ENCODE measurements around the gene SSC5D.

The SSC5D gene

DNA sequence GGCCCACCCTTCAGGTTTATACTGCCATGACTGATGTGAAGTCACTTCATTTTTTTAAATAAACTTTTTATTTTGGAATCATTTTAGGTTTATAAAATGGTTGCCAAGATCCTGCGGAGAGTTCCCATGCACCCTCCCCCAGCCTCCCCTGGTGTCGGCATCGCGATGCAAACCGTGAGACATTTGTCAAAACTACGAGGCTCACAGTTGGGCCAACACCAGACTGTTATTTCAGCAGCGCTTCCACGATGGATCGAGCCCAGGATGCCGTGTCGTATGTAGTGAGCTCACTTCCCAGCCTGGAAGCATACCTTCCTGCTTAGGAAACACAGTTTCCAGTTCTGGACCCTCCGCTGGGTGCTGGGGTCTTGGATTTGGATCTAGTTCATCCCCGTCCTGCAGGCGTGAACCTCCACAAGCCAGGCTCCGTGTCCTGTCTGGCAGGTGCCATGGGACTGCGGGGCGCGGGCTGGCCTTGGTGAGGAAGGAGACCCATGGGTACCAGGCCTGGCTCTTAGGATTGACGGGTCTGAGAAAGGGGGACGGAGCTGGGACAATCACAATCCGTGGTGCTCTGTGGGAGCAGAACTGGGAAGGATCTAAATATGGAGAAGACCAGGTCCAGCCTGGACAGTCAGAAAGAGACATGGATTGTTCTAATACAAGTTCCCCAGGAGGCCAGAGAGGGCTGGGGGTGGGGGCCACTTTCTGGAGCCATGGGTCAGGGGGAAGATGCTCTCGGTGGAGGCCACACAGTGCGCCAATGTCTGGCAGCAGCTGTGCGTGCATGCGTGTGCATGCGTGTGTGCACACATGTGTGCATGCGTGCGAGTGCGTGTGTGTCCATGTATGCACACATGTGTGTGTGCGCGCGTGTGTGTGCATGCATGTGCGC lies 51.1 kb downstream of the SSC5D start:
- DNase-seq, result no peak

DNA sequence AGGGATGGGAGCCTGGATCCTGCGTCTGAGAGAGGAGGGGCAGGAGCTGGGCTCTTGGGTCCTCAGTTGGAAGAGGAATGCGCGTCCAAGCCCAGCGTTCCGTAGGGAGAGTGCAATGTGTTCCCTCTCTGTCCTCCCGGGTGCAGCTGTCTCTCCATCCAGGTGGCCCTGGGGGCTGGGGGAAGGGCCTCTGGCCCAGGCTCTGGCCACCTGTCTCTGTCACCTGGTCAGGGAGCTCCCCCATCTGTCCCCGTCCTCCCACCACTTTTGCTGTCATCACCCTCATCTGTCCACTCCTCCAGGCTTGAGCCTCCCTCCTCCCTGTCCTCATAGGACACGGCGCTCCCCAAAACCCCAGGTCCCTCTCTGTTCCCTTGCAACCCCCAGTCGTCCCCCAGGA lies 52.4 kb downstream of the SSC5D start:
- DNase-seq, result no peak

DNA sequence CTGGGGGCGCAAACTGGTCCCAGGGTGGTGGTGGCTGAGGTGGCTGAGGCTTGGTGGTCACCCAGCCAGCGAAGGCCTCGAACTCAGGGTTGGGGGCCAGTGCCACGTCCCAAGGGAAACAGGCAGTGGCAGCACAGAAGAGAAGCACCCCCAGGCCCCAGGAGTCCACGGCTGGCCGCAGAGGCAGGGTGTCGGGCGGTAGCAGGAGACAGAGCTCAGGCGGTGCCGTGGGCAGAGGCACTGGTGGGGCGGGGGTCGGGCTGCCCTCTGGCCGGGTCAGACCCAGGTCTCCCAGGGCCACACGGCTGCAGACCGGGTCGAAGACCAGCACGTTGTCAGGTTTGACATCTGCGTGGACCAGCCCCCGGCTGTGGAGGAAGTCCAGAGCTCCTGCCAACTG lies 52.9 kb downstream of the SSC5D start:
- DNase-seq, result no peak

DNA sequence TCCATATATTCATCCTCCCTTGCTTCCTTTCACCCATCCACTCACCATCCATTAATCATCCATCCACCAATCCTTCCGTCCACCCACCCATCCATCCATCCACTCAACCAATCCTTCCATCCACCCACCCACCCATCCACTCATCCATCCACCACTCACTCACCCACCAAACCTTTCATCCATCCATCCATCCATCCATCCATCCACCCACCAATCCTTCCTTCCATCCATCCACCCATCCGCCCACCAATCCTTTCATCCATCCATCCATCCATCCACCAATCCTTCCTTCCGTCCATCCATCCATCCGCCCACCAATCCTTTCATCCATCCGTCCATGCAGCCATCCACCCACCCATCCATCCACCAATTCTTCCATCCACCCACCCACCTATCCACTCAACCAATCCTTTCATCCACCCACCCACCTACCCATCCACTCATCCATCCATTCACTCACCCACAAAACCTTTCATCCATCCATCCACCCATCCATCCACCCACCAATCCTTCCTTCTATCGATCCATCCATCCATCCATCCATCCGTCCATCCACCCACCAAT lies 54.1 kb downstream of the SSC5D start:
- no peak for DNase-seq

DNA sequence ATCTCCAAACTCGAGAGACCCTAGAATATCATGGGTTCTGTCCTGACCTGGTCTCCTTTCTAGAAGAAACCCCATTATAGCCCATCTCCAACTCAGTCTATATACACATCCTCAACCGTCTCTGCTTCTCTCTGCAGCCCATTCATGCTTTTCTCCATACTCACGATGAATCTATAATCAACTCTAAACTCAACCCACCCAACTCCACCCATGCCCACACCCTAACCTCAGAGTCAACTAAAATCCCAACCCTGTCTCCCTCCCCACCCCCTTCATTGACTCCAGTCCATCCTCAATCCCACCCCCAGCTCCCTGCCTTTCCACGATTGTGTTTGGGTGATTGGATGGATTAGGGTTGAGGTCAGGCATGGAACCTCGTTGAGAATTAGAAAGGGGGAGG lies 55.3 kb downstream of the SSC5D start:
- DNase-seq, result no peak

DNA sequence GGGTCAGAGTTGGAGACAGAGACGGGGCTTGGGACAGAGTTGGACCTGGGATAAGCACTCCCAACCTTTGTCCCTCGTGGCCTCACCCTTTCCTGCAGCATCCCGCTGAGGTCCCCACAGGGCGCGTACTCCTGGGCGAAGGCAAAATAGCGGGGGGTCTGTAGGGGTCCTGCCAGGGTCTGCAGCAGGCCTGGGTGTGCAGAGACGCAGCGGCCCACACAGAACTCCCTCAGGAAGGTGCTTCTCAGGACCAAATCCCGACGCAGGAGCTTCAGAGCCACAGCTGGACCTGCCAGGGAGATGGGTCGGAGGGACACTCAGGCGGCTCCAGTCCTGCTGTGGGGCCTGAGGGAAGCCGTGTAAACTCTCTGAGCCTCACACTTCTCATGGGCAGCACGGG lies 55.8 kb downstream of the SSC5D start:
- DNase-seq, result no peak

DNA sequence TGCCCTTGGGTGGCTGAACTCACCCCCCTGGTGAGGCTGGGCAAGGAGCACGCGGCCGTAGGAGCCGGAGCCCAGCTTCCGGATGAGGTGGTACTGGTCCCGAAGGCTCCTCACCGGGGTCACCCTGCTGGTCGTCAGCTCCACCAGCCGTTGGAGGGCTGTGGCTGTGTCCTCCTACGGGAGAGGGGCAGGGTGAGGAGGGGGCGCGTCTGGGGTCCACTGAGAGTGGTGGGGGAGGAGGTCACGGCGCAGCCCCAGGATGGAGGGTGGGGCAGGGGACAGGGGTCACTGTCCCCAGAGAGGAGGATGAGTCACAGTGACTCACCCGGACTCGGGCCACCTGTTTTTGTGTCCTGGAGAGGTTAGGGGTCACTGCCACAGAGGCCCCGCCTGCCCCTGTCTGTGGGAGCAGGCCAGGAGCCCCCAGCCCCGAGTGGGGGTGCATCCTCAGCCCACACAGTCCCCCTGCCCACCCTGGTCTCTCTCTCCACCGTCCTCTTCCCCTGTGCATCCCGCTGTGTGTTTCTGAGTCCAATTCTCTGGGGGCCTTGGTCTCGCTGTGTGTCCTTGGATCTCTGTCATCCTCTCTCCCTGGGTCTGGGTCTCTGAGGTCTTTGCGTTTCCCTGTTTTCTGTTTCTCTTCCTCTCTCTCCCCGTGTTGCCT lies 56.7 kb downstream of the SSC5D start:
- DNase-seq, result no peak

DNA sequence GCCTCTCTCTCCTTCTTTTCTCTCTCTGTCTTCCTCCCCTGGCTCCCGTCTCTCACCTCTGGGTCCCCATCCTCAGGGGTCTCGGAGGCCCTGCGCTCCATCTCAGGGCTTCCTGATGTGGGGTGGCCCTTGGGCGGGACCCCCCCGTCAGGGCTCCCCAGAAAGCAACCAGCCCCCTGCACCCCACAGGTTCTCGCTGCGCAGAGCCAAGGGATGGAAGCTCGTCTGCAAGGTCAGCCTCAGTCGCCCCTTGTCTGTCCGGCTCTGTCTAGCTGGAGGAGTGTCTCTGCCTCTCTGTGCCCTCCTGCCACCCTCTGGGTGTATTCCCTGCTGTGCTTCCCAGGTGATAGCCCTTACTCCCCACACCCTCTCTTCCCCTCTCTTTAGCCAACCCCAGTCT lies 57.2 kb downstream of the SSC5D start, which contains the start of gene SBK3:
Gene SBK3, minus strand, starts transcription at position 101 of the 400 bp plus-strand sequence. Its CDS starts 0 bp downstream, at position 101.
- no peak for DNase-seq

DNA sequence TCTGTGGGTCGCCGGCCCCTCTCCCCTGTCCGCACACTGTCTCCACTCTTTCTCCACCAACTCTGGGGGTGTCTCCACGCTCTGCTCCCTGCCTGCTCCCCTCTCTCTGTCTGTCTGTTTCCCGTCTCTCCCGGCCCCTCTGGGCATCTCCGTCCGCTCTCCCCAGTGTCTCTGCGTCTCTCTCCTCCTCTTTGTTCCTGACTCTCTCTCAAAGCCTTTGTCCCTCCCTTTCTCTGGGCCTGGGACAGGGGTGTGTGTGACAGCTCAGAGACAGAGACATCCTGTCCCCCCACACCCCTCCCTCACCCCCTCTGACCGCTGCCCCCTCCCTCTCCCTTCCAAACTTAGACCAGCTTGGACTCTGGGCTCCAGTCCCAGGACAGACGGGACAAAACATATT lies 57.8 kb downstream of the SSC5D start:
- no peak for DNase-seq

DNA sequence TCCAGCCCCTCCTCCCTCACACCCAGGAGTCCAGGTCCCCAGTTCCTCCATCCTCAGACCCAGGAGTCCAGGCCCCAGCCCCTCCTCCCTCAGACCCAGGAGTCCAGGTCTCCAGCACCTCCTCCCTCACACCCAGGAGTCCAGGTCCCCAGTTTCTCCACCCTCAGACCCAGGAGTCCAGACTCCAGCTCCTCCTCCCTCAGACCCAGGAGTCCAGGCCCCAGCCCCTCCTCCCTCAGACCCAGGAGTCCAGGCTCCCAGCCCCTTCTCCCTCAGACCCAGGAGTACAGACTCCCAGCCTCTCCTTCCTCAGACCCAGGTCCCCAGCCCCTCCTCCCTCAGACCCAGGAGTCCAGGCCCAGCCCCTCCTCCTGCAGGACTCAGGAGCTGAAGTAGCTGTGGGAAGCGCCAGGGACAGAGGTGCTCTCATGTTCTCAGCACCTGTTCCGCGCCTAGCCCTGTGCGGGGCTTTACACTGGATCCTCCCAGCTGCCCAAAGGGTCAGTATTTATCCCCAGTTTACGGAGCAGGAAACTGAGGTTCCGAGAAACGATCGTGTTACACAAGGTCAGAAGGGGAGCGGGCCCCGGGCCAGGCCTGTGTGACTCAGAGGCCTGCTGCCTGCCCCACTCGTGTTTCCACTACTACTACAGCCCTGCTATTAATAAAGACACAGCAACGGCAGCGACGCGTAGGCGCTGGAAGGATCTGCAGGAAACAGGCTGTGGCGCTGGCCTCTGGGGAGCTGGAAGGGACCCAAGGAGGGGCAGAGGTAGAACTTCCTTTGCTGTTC lies 58.8 kb downstream of the SSC5D start:
- DNase-seq, result no peak

DNA sequence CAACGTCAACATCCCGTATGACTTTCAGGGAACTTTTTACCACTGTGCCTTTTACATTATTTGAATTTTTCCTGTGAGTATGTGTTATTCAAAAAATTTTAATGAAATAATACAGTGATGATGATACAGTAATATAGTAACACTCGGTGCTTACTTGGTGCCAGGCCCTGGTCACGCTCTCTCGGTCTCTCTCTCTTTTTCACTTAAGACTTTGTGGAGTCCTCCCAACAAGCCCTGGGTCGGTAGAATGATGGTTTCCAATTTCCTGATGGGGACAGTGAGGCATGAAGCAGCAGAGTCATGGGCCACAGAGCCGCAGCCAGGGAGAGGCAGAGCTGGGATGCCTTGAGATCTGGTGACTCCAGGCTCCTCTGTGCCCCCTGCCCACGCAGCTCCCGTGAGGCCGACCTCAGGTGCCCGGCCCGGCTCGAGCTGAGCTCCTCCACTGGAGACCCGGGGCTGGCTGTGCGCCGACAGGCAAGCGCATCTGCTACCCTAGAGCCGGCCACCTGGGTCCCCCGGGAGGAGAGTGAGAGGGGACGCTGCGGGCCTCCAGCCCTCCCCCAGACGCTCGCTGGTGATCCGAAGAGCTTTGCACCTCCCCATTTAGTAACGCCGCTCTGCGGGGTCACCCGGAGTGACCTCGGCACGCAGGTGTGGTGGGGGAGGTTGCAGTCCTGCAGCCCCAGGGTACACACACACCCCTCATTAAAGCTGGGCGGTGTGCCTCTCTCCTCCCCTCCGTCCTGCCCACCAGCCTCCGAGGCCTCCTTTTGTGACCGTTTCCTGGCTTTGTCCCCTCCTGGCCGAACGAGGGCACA lies 61.5 kb downstream of the SSC5D start:
- no peak for DNase-seq

DNA sequence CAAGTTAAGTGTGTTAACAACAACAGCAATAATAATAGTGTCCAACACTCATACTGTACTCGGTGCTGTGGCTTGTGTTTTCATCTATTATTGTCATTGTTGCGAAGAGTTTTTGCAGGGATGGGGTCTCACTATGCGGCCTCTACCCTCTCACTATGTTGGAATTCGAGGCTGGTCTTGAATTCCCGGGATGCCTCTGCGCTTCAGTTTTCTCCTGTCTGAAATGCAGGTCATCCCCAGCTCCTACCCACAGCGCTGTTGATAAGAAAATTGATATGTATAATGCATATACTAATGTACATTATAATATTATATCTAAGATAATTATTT lies 62.0 kb downstream of the SSC5D start:
- no peak for DNase-seq

DNA sequence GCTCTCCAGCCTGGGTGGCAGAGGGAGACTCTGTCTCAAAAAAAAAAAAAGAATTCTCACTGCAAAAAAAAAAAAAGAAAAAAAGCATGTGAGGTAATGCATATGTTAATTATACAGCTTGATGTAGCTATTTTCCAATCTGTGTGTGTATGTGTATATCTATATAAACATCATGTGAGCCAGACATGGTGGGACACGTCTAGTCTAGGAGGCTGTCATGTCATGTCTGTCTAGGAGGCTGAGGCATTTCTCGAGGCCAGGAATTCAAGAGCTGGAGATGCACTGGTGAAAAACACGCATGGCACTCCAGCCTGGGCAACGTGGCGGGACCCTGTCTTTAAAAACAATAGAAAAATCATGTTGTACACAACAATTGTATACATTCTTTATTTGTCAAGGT lies 64.0 kb downstream of the SSC5D start:
- DNase-seq, result no peak

DNA sequence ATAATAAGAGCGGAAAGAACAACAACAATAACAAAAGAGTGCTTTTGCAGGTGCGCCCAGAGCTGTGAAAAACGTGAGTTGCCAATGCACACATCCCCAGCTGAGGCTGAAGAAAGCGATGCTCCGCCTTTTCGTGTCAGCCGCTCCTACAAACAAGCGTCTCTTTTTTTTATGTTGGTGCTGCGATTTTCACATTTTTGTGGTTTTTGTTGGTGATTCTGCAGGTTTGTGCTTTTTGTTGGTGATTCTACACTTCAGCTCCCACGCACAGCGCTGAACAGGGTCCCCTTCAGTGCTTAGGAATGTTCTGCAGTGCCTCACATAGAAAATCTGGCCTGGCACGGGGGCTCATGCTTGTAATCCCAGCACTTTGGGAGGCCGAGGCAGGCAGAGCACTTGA lies 64.4 kb downstream of the SSC5D start:
- DNase-seq, result no peak

DNA sequence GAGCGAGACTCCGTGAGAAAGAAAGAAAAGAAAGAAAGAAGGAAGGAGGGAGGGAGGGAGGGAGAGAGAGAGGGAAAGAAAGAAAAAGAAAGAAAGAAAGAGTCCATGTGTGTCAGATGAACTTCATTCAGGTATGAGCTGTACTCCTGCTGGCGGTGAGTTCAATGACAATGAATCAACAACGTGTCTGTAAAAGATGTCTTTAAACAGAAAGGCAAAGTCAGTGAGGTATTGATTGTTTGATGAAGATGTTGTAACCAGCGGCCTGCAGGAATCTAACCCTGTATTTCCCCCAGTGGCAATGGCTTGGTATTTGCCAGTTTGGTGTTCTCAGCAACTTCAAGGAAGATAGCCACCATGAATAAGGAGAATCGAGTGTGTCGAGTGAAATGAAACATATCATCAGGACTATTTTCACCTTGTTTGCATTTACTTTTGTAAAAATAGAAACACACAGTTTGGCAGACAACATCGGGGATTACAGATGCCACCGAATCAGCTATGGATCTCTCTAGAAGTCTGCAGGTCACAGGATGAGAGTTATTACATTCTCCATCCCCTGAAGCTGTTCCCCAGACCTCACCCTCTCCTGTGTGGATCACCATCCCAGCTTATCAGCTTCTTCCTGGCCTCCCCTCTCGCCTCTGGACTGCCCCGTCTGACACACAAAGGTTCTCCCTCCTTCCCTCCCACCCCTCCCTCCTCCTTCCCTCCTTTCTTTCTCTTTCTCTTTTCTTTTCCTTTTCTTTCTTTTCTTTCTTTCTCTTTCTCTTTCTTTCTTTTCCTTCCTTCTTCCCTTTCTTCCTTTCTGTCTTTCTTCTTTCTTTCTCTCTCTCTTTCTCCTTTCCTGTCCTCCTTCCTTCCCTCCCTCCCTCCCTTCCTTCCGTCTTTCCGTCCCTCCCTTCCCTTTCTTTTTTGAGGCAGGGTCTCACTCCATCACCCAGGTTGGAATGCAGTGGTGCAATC lies 65.3 kb downstream of the SSC5D start:
- DNase-seq, result no peak

DNA sequence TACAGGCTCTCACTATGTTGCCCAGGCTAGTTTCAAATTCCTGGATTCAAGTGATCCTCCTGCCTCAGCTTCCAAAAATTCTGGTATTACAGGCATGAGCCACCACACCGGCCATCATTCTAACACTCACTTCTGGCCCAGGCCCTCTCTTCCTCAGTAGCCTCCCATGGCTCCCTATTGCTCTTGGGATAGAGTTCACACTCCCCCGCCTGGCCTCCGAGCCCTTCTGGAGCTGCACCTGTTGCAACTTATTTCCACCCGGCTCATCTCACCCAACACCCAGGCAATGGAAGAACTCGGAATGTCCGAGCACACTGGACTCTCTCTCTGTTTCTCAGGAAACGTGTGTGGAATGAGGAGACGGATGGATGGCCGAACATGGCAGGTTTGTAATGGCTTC lies 66.1 kb downstream of the SSC5D start:
- no peak for DNase-seq

DNA sequence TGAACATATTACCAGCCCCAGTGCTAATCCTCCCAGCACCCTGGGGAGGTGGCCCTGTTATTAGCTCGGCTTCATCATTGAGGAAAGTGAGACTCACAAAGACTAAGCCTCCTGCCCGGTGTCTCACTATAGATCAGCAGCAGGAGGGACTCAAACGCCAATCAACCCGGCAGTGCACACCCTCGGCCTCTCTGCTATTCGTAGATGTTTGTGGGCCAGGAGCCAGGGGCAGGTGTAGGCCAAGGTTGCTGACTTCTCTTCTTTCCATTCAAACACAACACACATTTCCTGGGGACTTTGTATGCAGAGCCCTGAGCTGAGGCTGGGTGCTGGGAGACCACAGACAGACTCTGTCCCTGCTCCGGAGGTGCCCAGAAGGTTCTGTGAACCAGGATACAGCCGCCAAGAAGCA lies 66.5 kb downstream of the SSC5D start:
- no peak for DNase-seq

DNA sequence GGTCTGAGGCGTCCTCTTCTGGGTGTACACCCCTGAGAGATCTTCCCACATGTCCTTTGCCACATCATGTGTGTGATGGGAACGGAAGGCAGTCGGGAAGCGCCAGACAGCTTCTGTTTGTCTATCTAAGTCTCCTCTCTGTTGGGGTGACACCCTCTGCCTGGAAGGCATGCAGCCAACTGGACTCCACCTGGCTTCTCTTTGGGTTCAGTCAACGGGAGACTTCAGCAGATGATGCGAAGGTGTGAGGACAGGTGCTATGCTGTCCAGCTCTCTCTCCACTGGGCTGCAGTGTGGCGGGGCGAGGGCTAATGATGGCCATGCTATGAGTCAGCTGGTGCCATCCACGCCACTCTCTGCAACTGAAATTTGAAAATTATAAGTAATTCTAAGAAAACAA lies 71.4 kb downstream of the SSC5D start:
- DNase-seq, result no peak

DNA sequence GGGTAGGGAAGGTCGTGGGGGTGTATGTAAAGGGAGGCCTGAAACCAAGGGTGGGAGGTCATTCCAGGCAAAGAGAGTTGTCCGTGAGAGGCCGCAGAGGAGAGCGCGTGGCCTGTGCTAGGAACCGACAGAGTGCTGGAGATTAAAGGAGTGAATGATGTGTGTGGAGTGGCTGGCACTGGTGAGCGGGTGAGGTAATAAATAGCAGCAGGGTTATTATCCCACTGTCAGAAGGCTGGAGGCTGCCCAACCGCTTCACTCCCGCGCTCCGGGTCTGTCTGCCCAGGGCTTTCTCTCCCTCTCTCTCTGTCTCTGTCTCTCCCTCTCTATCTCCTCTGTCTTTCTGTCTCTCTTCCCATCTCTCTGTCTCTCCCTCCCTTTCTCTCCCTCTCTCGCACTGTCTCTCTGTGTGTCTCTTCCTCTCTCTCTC lies 75.0 kb downstream of the SSC5D start:
- no peak for DNase-seq

DNA sequence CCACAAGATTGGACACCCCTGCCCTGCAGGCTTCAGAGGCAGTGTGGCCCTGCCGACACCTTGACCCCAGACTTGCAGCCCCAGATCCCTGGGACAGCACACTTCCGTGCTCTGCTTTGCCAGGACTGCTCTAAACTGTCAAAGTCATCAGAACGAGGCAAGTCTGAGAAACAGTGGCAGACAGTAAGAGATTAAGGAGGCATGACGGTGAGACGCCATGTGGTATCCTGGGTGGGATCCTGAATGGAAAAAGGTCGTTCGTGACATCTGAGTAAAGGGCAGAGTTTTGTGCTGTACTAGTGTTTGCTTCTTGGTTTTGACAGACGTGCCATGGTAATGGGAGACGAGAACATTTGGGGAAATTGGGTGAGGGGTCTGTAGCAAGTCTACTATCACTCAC lies 78.6 kb downstream of the SSC5D start:
- no peak for DNase-seq

DNA sequence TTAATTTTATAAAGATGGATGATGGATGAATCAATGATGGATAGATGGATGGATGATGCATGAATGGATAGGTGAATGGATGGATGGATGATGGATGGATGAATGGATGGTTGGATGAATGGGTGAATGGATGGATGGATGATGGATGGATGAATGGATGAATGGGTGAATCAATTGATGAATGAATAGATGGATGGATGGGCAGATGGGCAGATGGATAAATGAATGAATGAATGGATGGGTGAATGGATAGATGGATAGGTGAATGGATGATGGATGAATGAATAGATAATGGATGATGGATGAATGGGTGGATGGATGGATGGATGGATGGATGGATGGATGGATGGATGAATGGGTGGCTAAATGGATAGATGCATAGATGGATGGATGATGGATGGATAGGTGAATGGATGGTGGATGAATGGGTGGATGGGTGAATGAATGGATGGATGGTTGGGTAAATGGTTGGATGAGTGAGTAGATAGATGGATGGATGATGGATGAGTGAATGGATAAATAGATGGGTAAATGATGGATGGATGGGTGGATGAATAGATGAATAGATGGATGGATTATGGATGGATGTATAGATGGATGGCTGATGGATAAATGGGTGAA lies 79.6 kb downstream of the SSC5D start:
- DNase-seq, result no peak
